NCI-H1694 treated with DMSO at 0.1 percent for 48 hours (cell line): ENCODE results near the gene P2RY12.
"Not testable (repeated sequence)": the region's sequence is repeated elsewhere in the genome, so short reads cannot be mapped to it uniquely, and the experiment has no call there.

Source experiments
- DNase-seq: peaks from one replicate; lab custom pipeline; 2025; lab: John Stamatoyannopoulos, UW

Gene P2RY12

GRCh38 chr3:151393146-151393830 is 8.7 kb upstream of the P2RY12 start:
- no peak for DNase-seq

- not testable (repeated sequence) for DNase-seq
Observed at GRCh38 chr3:151392191-151392590, 7.6 kb upstream of the P2RY12 start.

- no peak for DNase-seq
Observed at GRCh38 chr3:151391720-151392119, 7.2 kb upstream of the P2RY12 start.

GRCh38 chr3:151387842-151388241 is 3.3 kb upstream of the P2RY12 start:
- no peak for DNase-seq

DNA sequence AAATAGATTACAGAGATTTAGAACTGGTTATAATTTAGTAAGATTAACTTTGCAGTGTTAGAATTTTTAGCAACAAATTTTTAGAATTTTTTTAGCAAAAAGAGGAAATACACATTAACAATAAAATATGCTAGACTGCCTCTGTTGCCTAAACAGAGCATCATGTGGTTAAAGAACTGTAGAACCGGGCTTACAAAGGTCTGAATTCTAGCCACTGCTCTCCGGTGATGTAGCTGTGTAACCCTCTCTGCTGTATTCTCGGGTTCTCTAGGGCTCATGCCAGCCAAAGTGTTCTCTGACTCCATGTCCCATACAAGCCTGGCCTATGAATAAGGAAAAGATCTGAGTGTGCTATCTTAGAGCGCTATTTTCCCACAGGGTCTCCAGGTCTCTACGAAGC is 2.9 kb upstream of the P2RY12 start:
- no peak for DNase-seq

- DNase-seq: no peak
Observed at GRCh38 chr3:151386056-151386455, 1.5 kb upstream of the P2RY12 start.

DNA sequence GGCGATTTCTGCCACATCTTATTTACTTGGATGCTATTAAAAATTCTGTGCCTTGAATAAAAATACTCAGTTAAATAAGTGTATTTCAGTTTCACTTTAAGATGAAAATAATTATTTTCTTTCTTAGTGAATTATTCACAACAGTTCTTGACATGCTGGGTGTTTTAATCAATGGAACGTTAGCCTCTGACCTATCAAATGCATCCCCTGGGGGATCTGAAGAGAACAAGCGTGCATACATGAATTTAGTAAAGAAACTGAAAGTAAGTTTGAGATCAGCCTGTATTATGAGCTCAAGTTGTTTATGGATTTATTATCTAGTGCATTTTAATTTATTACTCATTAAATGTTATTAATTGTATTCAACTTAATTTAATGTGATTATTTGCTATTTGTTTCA is 597 bp downstream of the P2RY12 start:
- no peak for DNase-seq

GRCh38 chr3:151383111-151383510 is 1.4 kb downstream of the P2RY12 start:
- no peak for DNase-seq

DNA sequence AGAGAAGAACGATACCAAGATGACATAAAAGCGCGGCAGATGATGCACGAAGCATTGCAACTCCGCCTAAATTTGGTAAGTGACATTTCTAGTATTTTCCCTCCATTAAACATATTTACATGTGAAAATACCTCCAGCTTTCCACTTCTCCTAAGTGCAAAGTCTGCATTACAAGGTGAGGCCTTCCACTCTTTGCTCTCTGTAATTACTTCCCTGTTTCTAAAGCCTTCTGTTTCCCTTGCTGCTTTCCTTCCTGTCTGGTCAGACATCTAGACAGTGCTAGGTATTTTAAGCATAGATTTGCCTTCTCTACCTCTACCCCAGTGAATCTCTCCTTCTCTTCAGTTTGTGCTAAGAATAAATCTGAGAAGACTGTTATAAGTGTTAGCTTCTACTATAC is 1.9 kb downstream of the P2RY12 start:
- DNase-seq: no peak

- DNase-seq: peak; percentile 11
Observed at GRCh38 chr3:151379083-151379734, 5.3 kb downstream of the P2RY12 start.

DNA sequence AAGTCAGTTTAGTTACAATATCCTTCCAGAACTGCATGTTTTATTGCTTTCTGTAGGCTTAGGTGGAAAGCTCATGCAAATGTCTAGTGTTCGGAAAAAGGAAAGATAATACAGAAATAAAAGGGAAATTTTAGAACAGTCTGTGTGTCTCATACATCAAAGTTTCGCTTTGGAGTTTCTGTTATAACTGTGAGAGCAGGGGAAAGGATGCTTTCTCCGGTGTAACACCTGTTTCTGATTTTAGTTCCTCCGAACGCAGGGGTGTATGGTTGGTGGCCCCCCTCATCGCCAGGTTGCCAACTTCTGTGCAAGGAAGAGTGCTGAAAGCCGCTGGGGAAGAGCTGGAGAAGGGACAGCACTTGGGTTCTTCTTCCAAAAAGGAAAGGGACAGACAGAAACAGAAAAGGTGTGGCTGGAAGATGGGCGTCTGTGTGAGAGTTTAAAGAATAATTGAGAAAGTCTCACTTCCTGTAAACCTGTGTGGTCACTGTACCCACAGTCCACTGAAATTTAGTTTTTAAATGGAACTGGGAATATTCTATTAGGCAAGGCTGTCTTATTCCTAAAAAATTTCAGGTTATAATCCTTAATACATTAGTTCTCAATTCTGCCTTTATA is 6.7 kb downstream of the P2RY12 start:
- no peak for DNase-seq

DNA sequence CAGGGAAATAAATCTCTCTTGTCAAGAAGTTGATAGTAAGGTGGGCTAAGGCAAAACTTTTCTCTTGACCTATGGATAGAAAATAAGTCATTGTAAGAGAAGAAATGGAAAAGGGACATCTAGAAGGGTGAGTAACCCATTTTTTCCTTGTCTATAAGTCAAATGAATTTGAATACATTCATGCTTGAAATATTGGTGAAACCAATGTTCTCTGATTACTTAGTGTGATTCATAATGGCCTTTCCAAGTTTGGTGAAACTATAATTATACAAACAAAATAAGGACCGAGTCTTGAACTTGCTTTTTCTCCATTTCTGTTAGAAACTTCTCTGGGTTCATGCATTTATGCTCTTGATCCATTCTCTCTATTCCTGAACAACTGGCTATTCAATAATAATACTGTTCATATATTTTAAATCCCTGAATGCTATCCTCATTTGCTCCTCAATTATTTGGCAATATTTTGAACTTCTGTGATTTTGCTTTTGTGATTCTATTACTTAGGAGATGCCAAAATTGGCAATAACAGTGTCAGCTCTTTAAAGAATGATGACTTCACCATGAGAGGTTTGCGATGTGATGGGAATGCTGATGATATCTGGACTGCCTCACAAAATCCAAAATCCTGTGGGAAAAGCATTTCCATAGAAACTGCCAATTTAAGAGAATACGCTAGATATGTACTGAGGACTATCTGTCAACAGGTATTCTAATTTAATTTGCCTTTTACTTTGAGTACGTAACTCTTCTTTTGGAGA is 12.3 kb downstream of the P2RY12 start:
- no peak for DNase-seq

DNA sequence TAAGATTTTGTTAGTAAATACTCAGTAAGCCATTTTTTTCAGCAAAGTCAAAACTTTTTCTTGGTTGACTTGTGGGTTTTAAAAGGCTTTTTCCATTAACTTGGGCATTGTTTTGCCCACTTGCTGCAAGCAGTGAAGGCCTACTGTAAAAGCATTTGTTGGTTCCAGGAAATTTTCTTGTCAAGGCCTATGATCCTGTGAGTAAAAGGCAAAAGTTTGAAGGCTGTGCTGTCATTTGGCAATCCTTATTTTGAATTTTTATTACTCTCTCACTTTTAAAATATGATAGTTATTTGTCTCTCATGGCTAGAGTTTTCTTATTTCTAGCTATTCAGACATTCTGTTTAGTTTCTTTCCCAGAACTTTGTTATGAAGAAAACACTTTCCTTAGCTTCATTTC is 13.0 kb downstream of the P2RY12 start:
- DNase-seq: no peak

GRCh38 chr3:151367448-151367847 is 17.1 kb downstream of the P2RY12 start:
- no peak for DNase-seq

DNA sequence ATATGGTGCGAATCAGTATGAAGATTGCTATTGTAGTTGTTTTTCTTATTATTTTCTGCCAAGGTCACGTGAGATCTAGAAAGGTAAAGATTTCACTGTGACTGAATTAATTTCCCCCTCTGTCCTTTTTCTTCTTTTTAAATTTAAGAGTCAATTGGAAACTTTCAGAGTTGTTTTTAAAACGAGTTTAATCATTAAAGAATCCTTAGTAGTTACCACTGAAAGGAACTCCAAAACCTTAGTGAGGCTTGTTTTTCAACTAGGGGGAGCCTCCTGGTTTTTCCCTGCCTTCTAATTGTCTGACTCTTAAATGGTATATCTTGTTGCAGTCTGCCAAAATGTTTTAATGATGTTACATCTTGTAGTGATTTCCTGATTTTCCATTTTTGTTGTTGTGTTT is 17.6 kb downstream of the P2RY12 start:
- DNase-seq: no peak

- DNase-seq: no peak
Observed at GRCh38 chr3:151362751-151363174, 21.8 kb downstream of the P2RY12 start.

DNA sequence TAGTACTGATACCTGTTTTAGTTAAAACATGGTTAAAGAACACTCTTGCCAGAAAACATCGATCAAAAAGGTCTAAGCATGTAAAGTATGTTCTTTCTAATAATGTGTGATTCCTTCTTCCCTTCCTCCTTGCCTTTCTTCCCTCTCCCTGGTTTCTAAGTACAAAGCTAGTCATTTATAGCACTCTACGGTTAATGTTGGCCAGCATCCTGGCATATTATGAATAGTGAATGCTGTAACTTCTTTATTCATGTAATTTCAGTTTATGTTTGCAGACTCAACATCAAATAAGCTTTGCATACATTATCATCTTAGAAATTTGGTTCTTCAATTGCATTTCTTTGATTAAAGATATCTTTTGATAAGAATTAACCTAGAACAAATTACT is 27.1 kb downstream of the P2RY12 start:
- no peak for DNase-seq

DNA sequence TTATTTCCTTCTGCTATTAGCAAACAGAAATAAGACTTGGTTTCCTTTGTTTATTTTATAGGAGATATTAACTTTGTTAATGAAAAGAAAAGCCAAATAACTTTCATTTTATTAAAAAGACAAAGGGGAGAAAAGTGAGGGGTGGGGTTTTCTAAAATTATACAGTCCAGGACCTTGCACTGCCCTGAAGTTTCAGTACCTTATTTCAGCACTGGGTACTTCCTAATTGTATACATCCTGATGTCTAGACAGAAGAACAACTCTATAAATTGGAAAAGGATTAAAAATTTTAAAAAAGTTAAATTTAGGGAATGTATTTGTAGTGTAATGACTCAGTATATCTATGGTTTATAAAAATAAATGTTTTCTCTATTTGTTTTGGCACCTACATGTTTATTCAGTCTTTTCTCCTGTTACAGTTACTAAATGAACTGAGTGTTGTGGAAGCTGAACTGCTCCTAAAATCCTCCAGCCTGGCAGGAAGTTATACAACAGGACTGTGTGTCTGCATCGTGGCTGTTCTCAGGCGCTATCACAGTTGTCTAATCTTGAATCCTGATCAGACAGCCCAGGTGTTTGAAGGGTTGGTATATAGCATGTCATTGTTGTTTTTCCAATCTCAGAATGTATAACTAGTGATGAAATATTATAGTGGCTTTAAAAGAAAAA is 27.6 kb downstream of the P2RY12 start:
- no peak for DNase-seq

- DNase-seq: no peak
Observed at GRCh38 chr3:151351648-151352047, 32.9 kb downstream of the P2RY12 start.

- no peak for DNase-seq
Observed at GRCh38 chr3:151351219-151351618, 33.3 kb downstream of the P2RY12 start.

- DNase-seq: no peak
Observed at GRCh38 chr3:151350656-151351055, 33.9 kb downstream of the P2RY12 start.

DNA sequence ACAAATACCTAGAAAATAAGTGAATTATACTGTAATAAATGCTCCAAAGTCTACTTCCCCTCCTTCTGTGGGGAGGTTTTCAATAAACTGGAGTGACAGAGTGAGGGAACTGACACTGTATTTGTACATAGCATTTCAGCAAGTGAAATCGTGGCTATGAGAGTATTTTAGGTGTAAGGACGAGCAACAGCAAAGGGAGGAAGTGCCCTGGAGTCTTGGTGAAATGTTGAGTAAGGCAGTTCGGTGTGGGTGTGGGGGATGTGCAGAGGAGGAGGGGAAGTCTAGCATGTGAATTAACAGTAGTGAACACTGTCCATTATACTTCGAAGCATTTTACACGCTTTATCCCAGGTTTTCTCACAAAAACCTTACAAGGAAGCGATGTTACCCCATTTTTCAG is 37.1 kb downstream of the P2RY12 start:
- no peak for DNase-seq
